Muscle of back (tissue), 13 donors: ENCODE results near the gene GPR62. TPM values are rescaled to one million over a fixed set of nuclear protein-coding genes. Genes with fewer than 3 reads are reported as not detected.
"Not testable (repeated sequence)": the region's sequence is repeated elsewhere in the genome, so short reads cannot be mapped to it uniquely, and the experiment has no call there.

ENCODE experiments used
- DNase-seq, 3 donors: peaks; one replicate each; pipeline versions ENCODE4 v3.0.0 to v3.0.0-alpha.2; 2013
- long read RNA-seq, 9 donors: transcript quantifications; one replicate each; lab custom pipeline, GENCODE V29; 2026
- polyA plus RNA-seq, 10 donors: library from polyadenylated mRNA; unstranded; fragments of 120-200 nt; gene quantifications; one replicate each; pipeline ENCODE4 v1.2.1, GENCODE V29; 2013; ENCODE audit not compliant: insufficient read length in 10 of 10

GPR62 gene
- under 1 TPM; 0.20 to 0.52 (median 0.35) TPM for polyA plus RNA-seq
- long read RNA-seq, donor 1, transcript GPR62-201 (1 exons, 2,191 nt), result major isoform, 44 of 52 reads
- long read RNA-seq, donor 1, partial matches to known transcripts, result 8 of 52 reads
- long read RNA-seq, donor 1, other reads (novel, unspliced or antisense), result 0 of 52 reads
- long read RNA-seq, donor 2, transcript GPR62-201 (1 exons, 2,191 nt), result major isoform, 50 of 50 reads
- long read RNA-seq, donor 2, partial matches to known transcripts, result 0 of 50 reads
- long read RNA-seq, donor 2, other reads (novel, unspliced or antisense), result 0 of 50 reads
- long read RNA-seq, donor 3, result 0 reads
- long read RNA-seq, donor 4, transcript GPR62-201 (1 exons, 2,191 nt), result major isoform, 35 of 35 reads
- long read RNA-seq, donor 4, partial matches to known transcripts, result 0 of 35 reads
- long read RNA-seq, donor 4, other reads (novel, unspliced or antisense), result 0 of 35 reads
- long read RNA-seq, donor 5, transcript GPR62-201 (1 exons, 2,191 nt), result major isoform, 60 of 60 reads
- long read RNA-seq, donor 5, partial matches to known transcripts, result 0 of 60 reads
- long read RNA-seq, donor 5, other reads (novel, unspliced or antisense), result 0 of 60 reads
- long read RNA-seq, donor 6, transcript GPR62-201 (1 exons, 2,191 nt), result major isoform, 62 of 83 reads
- long read RNA-seq, donor 6, partial matches to known transcripts, result 10 of 83 reads
- long read RNA-seq, donor 6, other reads (novel, unspliced or antisense), result 11 of 83 reads
- long read RNA-seq, donor 7, transcript GPR62-201 (1 exons, 2,191 nt), result major isoform, 34 of 39 reads
- long read RNA-seq, donor 7, partial matches to known transcripts, result 5 of 39 reads
- long read RNA-seq, donor 7, other reads (novel, unspliced or antisense), result 0 of 39 reads
- long read RNA-seq, donor 8, transcript GPR62-201 (1 exons, 2,191 nt), result major isoform, 49 of 56 reads
- long read RNA-seq, donor 8, partial matches to known transcripts, result 7 of 56 reads
- long read RNA-seq, donor 8, other reads (novel, unspliced or antisense), result 0 of 56 reads
- long read RNA-seq, donor 9, transcript GPR62-201 (1 exons, 2,191 nt), result major isoform, 7 of 7 reads
- long read RNA-seq, donor 9, partial matches to known transcripts, result 0 of 7 reads
- long read RNA-seq, donor 9, other reads (novel, unspliced or antisense), result 0 of 7 reads

GRCh38 chr3:51955175-51955892 lies at the start of gene GPR62:
GPR62 (plus strand) TSS chr3:51955381; CDS start chr3:51955653, 272 bp downstream.
- DNase-seq, result no peak

- DNase-seq, result no peak
Observed at GRCh38 chr3:51908026-51908425, 47.2 kb upstream of the GPR62 start.

GRCh38 chr3:51916418-51916817 lies 38.8 kb upstream of the GPR62 start:
- no peak for DNase-seq

- DNase-seq, result no peak
Observed at GRCh38 chr3:51921081-51921578, 34.1 kb upstream of the GPR62 start.

- DNase-seq, result no peak
Observed at GRCh38 chr3:51927061-51927977, 27.9 kb upstream of the GPR62 start.

GRCh38 chr3:51928438-51928837 lies 26.7 kb upstream of the GPR62 start:
- no peak for DNase-seq

GRCh38 chr3:51928981-51929380 lies 26.2 kb upstream of the GPR62 start:
- DNase-seq, result not testable (repeated sequence)

GRCh38 chr3:51929420-51930003 lies 25.7 kb upstream of the GPR62 start:
- no peak for DNase-seq

GRCh38 chr3:51930439-51930838 lies 24.7 kb upstream of the GPR62 start:
- no peak for DNase-seq

GRCh38 chr3:51931756-51932155 lies 23.4 kb upstream of the GPR62 start:
- no peak for DNase-seq

GRCh38 chr3:51932471-51933370 lies 22.5 kb upstream of the GPR62 start:
- no peak for DNase-seq

GRCh38 chr3:51933471-51934138 lies 21.6 kb upstream of the GPR62 start:
- DNase-seq, result no peak

- no peak for DNase-seq
Observed at GRCh38 chr3:51934139-51934850, 20.9 kb upstream of the GPR62 start.

- DNase-seq, result no peak
Observed at GRCh38 chr3:51934991-51935885, 19.9 kb upstream of the GPR62 start.

- DNase-seq, result no peak
Observed at GRCh38 chr3:51935886-51936755, 19.1 kb upstream of the GPR62 start.
